Stimulated activated CD4-positive, alpha-beta T cell treated with anti-CD3 and anti-CD28 coated beads, Interleukin-4, amount 100 ng/mL, for 24 hours (primary cell): ENCODE measurements around the gene UQCC3.
"Not testable (repeated sequence)": the region's sequence is repeated elsewhere in the genome, so short reads cannot be mapped to it uniquely, and the experiment has no call there.

Source experiments
- DNase-seq: peaks from one replicate; pipeline ENCODE4 v3.0.0-alpha.2; 2020

UQCC3 gene

GRCh38 chr11:62666259-62666926 lies 5.1 kb upstream of the UQCC3 start:
- no peak for DNase-seq

- no peak for DNase-seq
Measured at GRCh38 chr11:62667460-62667859, 4.0 kb upstream of the UQCC3 start.

- no peak for DNase-seq
Measured at GRCh38 chr11:62669420-62670161, 1.9 kb upstream of the UQCC3 start.

- no peak for DNase-seq
Measured at GRCh38 chr11:62671236-62671607, 251 bp upstream of the UQCC3 start.

- DNase-seq: no peak
Measured at GRCh38 chr11:62673196-62673525, 1.7 kb downstream of the UQCC3 start.

- not testable (repeated sequence) for DNase-seq
Measured at GRCh38 chr11:62675415-62675814, 3.9 kb downstream of the UQCC3 start.

- DNase-seq: no peak
Measured at GRCh38 chr11:62676698-62677097, 5.2 kb downstream of the UQCC3 start.

- no peak for DNase-seq
Measured at GRCh38 chr11:62677156-62677555, 5.7 kb downstream of the UQCC3 start.

GRCh38 chr11:62677714-62678113 lies 6.2 kb downstream of the UQCC3 start:
- no peak for DNase-seq

GRCh38 chr11:62678433-62678769 lies 6.9 kb downstream of the UQCC3 start:
- no peak for DNase-seq

GRCh38 chr11:62678770-62679696 lies 7.6 kb downstream of the UQCC3 start, which contains the start of gene UBXN1:
Gene UBXN1 (minus strand): TSS chr11:62679073. CDS start chr11:62678923, 150 bp downstream.
- peak; percentile 91 for DNase-seq

GRCh38 chr11:62680825-62681240 lies 9.4 kb downstream of the UQCC3 start:
- DNase-seq: peak; percentile 50

- DNase-seq: no peak
Measured at GRCh38 chr11:62682518-62682917, 11.0 kb downstream of the UQCC3 start.

GRCh38 chr11:62687508-62688396 lies 16.3 kb downstream of the UQCC3 start:
- no peak for DNase-seq

- DNase-seq: no peak
Measured at GRCh38 chr11:62688491-62688890, 17.0 kb downstream of the UQCC3 start.

GRCh38 chr11:62689421-62690183 lies 18.1 kb downstream of the UQCC3 start, which contains the start of gene LRRN4CL:
Gene LRRN4CL (minus strand): TSS chr11:62689530. CDS start chr11:62688508, 1,022 bp downstream.
- DNase-seq: no peak

GRCh38 chr11:62693624-62694023 lies 22.2 kb downstream of the UQCC3 start:
- not testable (repeated sequence) for DNase-seq

- peak; percentile 83 for DNase-seq
Measured at GRCh38 chr11:62694455-62695167, 23.1 kb downstream of the UQCC3 start.

GRCh38 chr11:62702246-62702645 lies 30.8 kb downstream of the UQCC3 start:
- DNase-seq: no peak

GRCh38 chr11:62703921-62704320 lies 32.4 kb downstream of the UQCC3 start:
- DNase-seq: not testable (repeated sequence)

- no peak for DNase-seq
Measured at GRCh38 chr11:62705413-62705812, 33.9 kb downstream of the UQCC3 start.
